ENCODE results near the gene FAM185A. TPM values are rescaled to one million over a fixed set of nuclear protein-coding genes. Genes with fewer than 3 reads are reported as not detected.
A peak's percentile ranks its signal among the peaks of the same experiment; 100 is the strongest.
"Not testable (repeated sequence)": the region's sequence is repeated elsewhere in the genome, so short reads cannot be mapped to it uniquely, and the experiment has no call there.

The FAM185A gene
- total RNA-seq, 2 donors from 2014 or later, result 8.2 to 15.6 TPM

DNA sequence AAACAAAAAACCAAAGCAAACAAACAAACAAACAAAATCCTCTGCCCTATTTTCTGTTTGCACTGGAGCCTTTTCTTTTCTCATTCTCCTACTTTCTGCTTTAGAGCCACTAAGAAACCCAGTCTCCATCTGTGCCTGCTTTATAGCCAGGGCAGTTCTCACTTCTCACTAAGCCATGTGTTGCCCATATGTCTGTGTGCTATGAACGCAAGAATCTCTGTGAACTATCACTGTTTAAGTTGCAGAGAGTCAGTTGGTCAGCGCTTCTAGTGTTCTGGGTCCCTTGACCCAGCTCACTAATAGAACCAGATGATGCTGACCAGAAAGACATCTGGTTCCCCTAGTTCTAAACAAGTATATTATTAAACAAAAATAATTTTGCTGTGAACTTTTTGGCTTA, 81.4 kb downstream of the FAM185A start:
- DNase-seq (ENCODE audit: low spot score) (no peak), ATAC-seq (no peak)
- Mint-ChIP-seq H3K9me3 (no peaks in the 10 kb centered on the region), H3K27me3 (no peaks in the 10 kb centered on the region), H3K36me3 (peaks cover 10% of the 10 kb centered on the region), H3K4me3 (no peak overlapping the region), H3K4me1 (ENCODE audit: low read depth in 2 of 2) (peaks cover 0 to 4% of the 10 kb centered on the region in 2 donors), H3K27ac (no peak overlapping the region)

DNA sequence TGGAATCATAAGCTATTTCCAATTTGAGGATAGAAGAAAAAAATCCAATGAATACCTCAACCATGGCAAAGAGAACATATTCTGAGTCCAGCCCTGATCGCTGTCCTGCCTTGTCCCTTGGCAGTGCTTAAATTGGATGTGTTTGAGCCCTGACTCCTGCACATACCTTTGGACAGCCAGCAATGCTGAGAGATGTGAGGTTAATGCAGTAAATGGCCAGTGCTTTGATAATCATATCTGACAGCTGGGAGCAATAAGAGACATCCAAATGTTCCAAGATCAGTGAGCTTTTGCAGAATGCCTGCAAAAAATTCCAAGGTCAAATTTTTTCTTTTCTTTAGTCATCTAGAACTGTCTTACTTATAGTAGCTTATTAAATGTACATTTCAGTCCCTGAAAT, 83.9 kb downstream of the FAM185A start:
- ATAC-seq, result no peak

DNA sequence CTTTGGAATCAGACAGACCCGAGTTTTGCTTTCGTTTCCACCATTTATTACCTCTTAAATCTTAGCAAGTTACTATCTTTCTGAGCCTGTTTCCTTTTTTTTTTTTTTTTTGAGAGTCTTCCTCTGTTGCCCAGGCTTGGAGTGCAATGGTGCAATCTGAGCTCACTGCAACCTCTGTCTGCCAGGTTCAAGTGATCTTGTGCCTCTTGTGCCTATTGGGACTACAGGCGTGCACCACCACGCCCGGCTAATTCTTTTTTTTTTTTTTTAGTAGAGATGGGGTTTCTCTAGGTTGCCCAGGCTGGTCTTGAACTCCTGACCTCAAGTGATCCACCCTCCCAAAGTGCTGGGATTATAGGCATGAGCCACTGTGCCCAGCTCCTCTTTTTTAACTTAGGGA, 84.5 kb downstream of the FAM185A start:
- ATAC-seq (no peak), DNase-seq (ENCODE audit: low spot score) (no peak)
- Mint-ChIP-seq H3K36me3 (peaks cover 10% of the 10 kb centered on the region), H3K9me3 (no peaks in the 10 kb centered on the region), H3K4me3 (no peak overlapping the region), H3K27ac (no peak overlapping the region), H3K27me3 (no peaks in the 10 kb centered on the region), H3K4me1 (ENCODE audit: low read depth in 2 of 2) (peaks cover 0 to 5% of the 10 kb centered on the region in 2 donors)

More for the DNA sequence above, 83.9 kb downstream of the FAM185A start:
- Mint-ChIP-seq H3K4me3 (no peak overlapping the region), H3K9me3 (no peaks in the 10 kb centered on the region), H3K27ac (no peak overlapping the region), H3K36me3 (peaks cover 10% of the 10 kb centered on the region), H3K4me1 (ENCODE audit: low read depth in 2 of 2) (peaks cover 0 to 5% of the 10 kb centered on the region in 2 donors), H3K27me3 (no peaks in the 10 kb centered on the region)
- DNase-seq (ENCODE audit: low spot score), result no peak

GRCh38 chr7:102834466-102834865, 85.7 kb downstream of the FAM185A start:
- no peaks in the 10 kb centered on the region for H3K27me3 Mint-ChIP-seq
- DNase-seq (ENCODE audit: low spot score), result no peak
- H3K4me1 Mint-ChIP-seq (ENCODE audit: low read depth in 2 of 2), result peaks cover 0 to 5% of the 10 kb centered on the region in 2 donors
- H3K4me3 Mint-ChIP-seq, result no peak overlapping the region
- no peak for ATAC-seq
- no peaks in the 10 kb centered on the region for H3K9me3 Mint-ChIP-seq
- H3K36me3 Mint-ChIP-seq, result peaks cover 10% of the 10 kb centered on the region
- H3K27ac Mint-ChIP-seq, result no peak overlapping the region

- Mint-ChIP-seq H3K27me3 (no peaks in the 10 kb centered on the region), H3K27ac (no peak overlapping the region), H3K9me3 (no peaks in the 10 kb centered on the region), H3K36me3 (peaks cover 8% of the 10 kb centered on the region), H3K4me1 (ENCODE audit: low read depth in 2 of 2) (peaks cover 0 to 5% of the 10 kb centered on the region in 2 donors), H3K4me3 (no peak overlapping the region)
- ATAC-seq (peak; percentile 69 to 92), DNase-seq (ENCODE audit: low spot score) (no peak)
Observed at GRCh38 chr7:102834999-102835398, 86.2 kb downstream of the FAM185A start.

- no peak for DNase-seq (ENCODE audit: low spot score)
- H3K4me3 Mint-ChIP-seq, result no peak overlapping the region
- no peaks in the 10 kb centered on the region for H3K27me3 Mint-ChIP-seq
- no peaks in the 10 kb centered on the region for H3K36me3 Mint-ChIP-seq
- H3K9me3 Mint-ChIP-seq, result no peaks in the 10 kb centered on the region
- no peak for ATAC-seq
- no peak overlapping the region for H3K27ac Mint-ChIP-seq
- H3K4me1 Mint-ChIP-seq (ENCODE audit: low read depth in 2 of 2), result peaks cover 0 to 5% of the 10 kb centered on the region in 2 donors
Observed at GRCh38 chr7:102836191-102836919, 87.6 kb downstream of the FAM185A start.

DNA sequence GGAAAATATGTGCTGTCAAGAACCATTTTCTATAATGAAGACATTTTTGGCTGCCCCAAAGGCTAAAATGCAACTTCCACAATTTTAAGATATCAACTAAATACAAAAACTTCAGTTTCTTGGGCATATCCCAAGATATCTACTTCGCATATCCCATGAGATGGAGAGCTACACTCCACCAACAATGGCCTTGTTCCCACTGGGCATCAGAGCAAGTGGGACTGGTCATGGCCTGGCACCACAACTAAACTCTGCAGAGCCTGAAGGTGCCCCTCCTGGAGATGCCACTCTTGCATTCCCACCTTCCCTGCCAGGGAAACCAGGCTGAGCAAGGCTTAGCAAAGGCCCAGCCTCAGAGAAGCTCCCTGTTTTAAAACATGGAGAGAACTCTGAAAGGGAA, 88.2 kb downstream of the FAM185A start:
- Mint-ChIP-seq H3K4me3 (no peak overlapping the region), H3K4me1 (ENCODE audit: low read depth in 2 of 2) (peaks cover 0 to 5% of the 10 kb centered on the region in 2 donors), H3K27ac (no peak overlapping the region), H3K9me3 (no peaks in the 10 kb centered on the region), H3K27me3 (no peaks in the 10 kb centered on the region), H3K36me3 (no peaks in the 10 kb centered on the region)
- ATAC-seq (no peak), DNase-seq (ENCODE audit: low spot score) (no peak)

DNA sequence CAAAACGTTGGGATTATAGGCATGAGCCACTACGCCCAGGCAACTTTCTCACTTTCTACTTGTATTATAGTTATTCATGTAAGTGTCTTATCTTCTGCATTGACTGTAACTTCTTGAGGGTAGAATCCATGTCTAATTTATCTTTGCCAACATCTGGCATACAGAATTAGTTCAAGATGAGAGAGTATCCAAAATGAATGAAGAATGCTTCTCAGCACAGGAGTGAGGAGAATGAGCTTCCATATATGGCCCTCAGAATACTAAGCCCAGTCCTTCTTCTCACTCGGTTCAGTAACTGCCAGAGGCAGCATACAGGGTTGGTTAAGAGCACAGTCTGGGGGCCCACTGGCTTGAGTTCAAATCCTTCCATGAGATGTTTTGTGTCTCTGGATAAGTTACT, 89.0 kb downstream of the FAM185A start:
- DNase-seq (ENCODE audit: low spot score), result no peak
- Mint-ChIP-seq H3K36me3 (no peaks in the 10 kb centered on the region), H3K9me3 (no peaks in the 10 kb centered on the region), H3K27ac (no peak overlapping the region), H3K27me3 (no peaks in the 10 kb centered on the region), H3K4me1 (ENCODE audit: low read depth in 2 of 2) (peaks cover 0 to 5% of the 10 kb centered on the region in 2 donors), H3K4me3 (no peak overlapping the region)
- no peak for ATAC-seq

GRCh38 chr7:102838572-102839101, 89.8 kb downstream of the FAM185A start:
- H3K4me3 Mint-ChIP-seq, H3K27me3 Mint-ChIP-seq: not testable (repeated sequence)

DNA sequence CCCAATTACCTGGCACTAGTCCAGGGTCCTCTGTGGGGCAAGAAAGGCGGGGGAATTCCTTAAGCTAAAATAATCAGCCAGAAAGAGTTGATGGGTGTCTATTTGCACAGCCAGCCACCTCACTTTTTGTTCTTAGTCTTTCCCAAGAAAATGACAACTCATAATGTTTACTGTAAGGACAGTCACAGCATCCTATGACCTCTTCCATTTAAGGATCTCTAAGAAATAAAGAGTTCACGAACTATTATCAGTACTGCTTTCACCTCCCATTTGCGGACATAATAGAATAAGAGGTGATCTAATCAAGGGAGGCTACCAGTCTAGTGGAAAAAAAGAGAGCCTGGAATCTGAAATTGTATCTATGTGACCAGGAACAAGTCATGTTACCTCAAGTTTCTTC, 91.6 kb downstream of the FAM185A start:
- Mint-ChIP-seq H3K4me3 (no peak overlapping the region), H3K27ac (no peak overlapping the region), H3K36me3 (no peaks in the 10 kb centered on the region), H3K27me3 (no peaks in the 10 kb centered on the region), H3K9me3 (no peaks in the 10 kb centered on the region), H3K4me1 (ENCODE audit: low read depth in 2 of 2) (peaks cover 0 to 2% of the 10 kb centered on the region in 2 donors)
- no peak for DNase-seq (ENCODE audit: low spot score)
- ATAC-seq, result no peak

More at GRCh38 chr7:102838572-102839101, 89.8 kb downstream of the FAM185A start:
- H3K9me3 Mint-ChIP-seq; H3K27ac Mint-ChIP-seq; H3K36me3 Mint-ChIP-seq; ATAC-seq; DNase-seq (ENCODE audit: low spot score); H3K4me1 Mint-ChIP-seq (ENCODE audit: low read depth in 2 of 2): not testable (repeated sequence)

DNA sequence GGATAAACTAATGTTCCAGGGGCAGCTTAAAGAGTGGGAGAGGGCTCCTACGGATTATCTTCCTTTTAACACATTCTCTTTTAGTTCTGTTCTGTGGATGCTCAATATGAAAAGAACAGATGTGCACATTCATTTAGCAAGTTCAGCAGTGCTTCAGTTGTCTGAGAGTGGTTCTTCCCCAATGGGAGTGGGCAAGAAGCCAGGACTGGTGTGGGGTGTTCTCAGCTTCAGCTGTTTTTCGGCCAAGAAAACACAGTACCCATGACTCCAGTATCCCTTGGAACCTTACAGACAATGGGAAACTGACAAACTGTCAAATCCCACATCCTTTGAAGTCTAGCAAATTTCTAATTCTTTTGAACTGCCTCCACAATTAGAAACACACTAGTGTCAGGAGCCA, 92.5 kb downstream of the FAM185A start:
- no peak overlapping the region for H3K27ac Mint-ChIP-seq
- no peak for DNase-seq (ENCODE audit: low spot score)
- peaks cover 0 to 2% of the 10 kb centered on the region in 2 donors for H3K4me1 Mint-ChIP-seq (ENCODE audit: low read depth in 2 of 2)
- no peak overlapping the region for H3K4me3 Mint-ChIP-seq
- ATAC-seq, result no peak
- no peaks in the 10 kb centered on the region for H3K36me3 Mint-ChIP-seq
- H3K27me3 Mint-ChIP-seq, result peaks cover 0 to 4% of the 10 kb centered on the region in 2 donors
- no peaks in the 10 kb centered on the region for H3K9me3 Mint-ChIP-seq

GRCh38 chr7:102842284-102842683, 93.5 kb downstream of the FAM185A start:
- Mint-ChIP-seq H3K4me3 (no peak overlapping the region), H3K27me3 (peaks cover 0 to 4% of the 10 kb centered on the region in 2 donors), H3K9me3 (no peaks in the 10 kb centered on the region), H3K36me3 (no peaks in the 10 kb centered on the region), H3K27ac (no peak overlapping the region), H3K4me1 (ENCODE audit: low read depth in 2 of 2) (peaks cover 0 to 2% of the 10 kb centered on the region in 2 donors)
- DNase-seq (ENCODE audit: low spot score) (no peak), ATAC-seq (no peak)

DNA sequence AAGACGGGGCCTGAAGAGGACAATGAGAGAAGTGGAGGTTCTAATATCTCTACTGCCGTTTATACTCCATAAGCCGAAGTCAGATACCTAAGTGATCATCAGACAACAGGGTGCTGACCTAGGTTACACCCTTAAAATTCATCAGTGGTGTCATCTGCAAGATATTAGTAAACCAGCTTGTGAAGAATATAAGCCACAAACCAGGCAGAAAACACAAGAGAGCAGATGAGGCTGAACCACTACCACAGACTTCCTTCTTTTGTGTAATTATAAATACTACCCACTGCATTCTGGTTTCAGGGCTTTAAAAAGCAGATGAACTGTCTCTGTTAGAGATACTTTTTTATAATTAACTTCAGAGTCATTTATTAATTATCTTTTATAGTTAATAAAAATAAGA, 95.1 kb downstream of the FAM185A start:
- Mint-ChIP-seq H3K27me3 (peaks cover 0 to 4% of the 10 kb centered on the region in 2 donors), H3K27ac (no peak overlapping the region), H3K9me3 (no peaks in the 10 kb centered on the region), H3K4me1 (ENCODE audit: low read depth in 2 of 2) (peaks cover 0 to 2% of the 10 kb centered on the region in 2 donors), H3K36me3 (no peaks in the 10 kb centered on the region), H3K4me3 (no peak overlapping the region)
- ATAC-seq, result peak; percentile 55 to 79
- DNase-seq (ENCODE audit: low spot score), result no peak

DNA sequence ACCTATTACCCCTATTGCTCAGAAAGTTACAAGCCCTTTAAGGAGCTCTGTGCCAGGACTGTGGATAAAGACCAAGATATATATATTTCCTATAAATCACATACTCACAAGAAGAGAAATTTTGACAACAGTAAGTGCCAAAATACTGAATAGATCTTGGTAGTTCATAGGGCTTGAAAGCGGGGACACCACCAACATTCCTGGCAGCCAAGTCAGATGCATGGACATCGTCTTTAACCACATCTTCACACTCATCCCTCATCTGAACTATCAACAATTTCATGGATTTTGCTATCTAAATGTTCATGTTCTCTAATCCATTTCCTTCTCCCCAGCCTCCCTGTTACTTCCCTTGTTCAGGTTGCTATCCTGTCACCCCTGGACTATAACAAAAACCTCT, 96.5 kb downstream of the FAM185A start:
- no peaks in the 10 kb centered on the region for H3K36me3 Mint-ChIP-seq
- H3K4me1 Mint-ChIP-seq (ENCODE audit: low read depth in 2 of 2), result peaks cover 0 to 2% of the 10 kb centered on the region in 2 donors
- H3K4me3 Mint-ChIP-seq, result no peak overlapping the region
- H3K27me3 Mint-ChIP-seq, result peaks cover 0 to 6% of the 10 kb centered on the region in 2 donors
- no peaks in the 10 kb centered on the region for H3K9me3 Mint-ChIP-seq
- DNase-seq (ENCODE audit: low spot score) (no peak), ATAC-seq (no peak)
- H3K27ac Mint-ChIP-seq, result no peak overlapping the region

Data from natural killer cell treated with Interleukin-12 subunit alpha and Interleukin-12 subunit beta and Interleukin-15 and Interleukin-18, amount 100 ng/mL, for 72 hours (primary cell).